H1 (cell line): ENCODE results near the gene HES4.

Source experiments
- ATF3 ChIP-seq: IDR thresholded peaks from 2 replicates; pipeline ENCODE4 v1.6.1; 2011; ENCODE audit warnings: low read depth, mild to moderate bottlenecking, low read length; ENCODE audit not compliant: insufficient read depth
- CREB1 ChIP-seq: IDR thresholded peaks from 2 replicates; pipeline ENCODE4 v1.6.1; 2012; ENCODE audit warnings: inconsistent platforms
- CTCF ChIP-seq, 3 experiments: IDR thresholded peaks; 1 replicate in 2 of 3; 2 replicates in 1 of 3; pipeline versions ENCODE4 v1.5.1 to v1.6.1; 2011; ENCODE audit warnings: low read length in 3 of 3, mild to moderate bottlenecking in 3 of 3, inconsistent platforms in 2 of 3, low read depth in 1 of 3, moderate library complexity in 1 of 3; ENCODE audit not compliant: insufficient read depth in 1 of 3; ENCODE audit errors: control extremely low read depth in 1 of 3
- EZH2 ChIP-seq: fragments of 200-600 bp; sonication (generic); IDR thresholded peaks from 2 replicates; pipeline ENCODE4 v1.7.1; 2012; ENCODE audit warnings: low read depth, mild to moderate bottlenecking, moderate library complexity, low read length, inconsistent platforms; ENCODE audit not compliant: severe bottlenecking
- JUN ChIP-seq: IDR thresholded peaks from 2 replicates; pipeline ENCODE4 v1.6.1; 2011; ENCODE audit warnings: low read depth, mild to moderate bottlenecking, improper control_type of control experiment, low read length
- POLR2A ChIP-seq, 2 experiments: IDR thresholded peaks; 1 replicate in 1 of 2; 2 replicates in 1 of 2; pipeline ENCODE4 v1.6.1; 2011; ENCODE audit warnings: low read depth in 2 of 2, low read length in 2 of 2, mild to moderate bottlenecking in 2 of 2; ENCODE audit errors: control extremely low read depth in 1 of 2
- POLR2AphosphoS5 ChIP-seq: IDR thresholded peaks from 2 replicates; pipeline ENCODE4 v1.6.1; 2011; ENCODE audit warnings: low read depth, low read length
- SAP30 ChIP-seq: fragments of 300-600 bp; sonication (generic); IDR thresholded peaks from 2 replicates; pipeline ENCODE4 v1.7.1; 2012; ENCODE audit warnings: low read length, moderate library complexity, mild to moderate bottlenecking, inconsistent platforms; ENCODE audit not compliant: insufficient read depth, insufficient replicate concordance
- TAF1 ChIP-seq: IDR thresholded peaks from 2 replicates; pipeline ENCODE4 v1.6.1; 2011; ENCODE audit warnings: mild to moderate bottlenecking, low read depth, low read length
- TF ChIP-seq, protein P1 (sequence below): IDR thresholded peaks from 2 replicates; pipeline ENCODE4 v1.6.1; 2012; ENCODE audit warnings: inconsistent platforms

DNA sequence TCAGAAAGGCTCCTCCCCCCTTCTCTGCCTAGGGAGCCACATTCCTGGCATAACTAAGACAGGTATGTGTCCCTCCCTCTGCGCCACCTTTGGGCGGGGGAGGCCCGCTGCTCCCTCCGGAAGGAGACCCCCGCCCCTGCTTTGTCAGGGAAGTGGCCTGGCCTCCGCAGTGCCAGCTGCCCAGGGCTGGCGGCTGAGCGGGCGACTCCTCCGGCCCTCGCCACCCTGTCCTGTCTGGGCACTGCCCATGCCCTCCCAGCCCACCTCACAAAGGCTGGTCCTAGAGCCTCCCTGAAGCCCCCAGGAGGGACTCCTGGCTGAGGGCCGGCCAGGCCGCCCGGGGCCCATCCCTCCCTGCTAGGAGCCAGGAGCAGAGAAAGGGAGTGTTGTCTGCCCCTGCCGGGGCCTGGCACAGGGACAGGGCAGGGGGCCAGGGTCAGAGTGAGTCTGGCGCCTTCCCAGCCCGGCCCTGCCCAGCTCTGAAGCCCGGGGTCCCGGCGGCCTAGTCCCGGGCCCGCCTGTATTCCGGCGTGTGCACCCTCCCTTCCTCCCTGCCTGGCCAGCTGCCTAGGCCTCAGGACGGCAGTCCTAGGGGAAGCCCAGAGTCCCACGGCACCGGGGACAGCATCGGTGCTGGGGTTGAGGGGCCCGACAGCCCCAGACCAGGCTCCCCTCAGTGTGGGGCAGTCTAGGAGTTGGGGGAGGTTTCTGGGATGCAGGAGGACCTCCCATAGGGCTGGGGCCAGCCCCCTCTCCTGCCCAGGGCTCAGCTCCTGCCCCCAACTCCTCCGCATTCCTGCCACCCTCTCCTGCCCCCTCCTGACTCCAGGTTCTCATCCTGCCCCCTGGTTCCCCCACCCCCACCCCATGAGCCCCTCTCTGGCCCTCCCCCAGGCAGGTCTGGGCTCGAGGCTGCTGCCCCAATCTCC lies 25.1 kb upstream of the HES4 start:
- TF ChIP-seq TAF1 (no peak), EZH2 (no peak), POLR2AphosphoS5 (peak; percentile 60; the same call in 1 of the 2 replicates), SAP30 (no peak), POLR2A (IDR thresholded peaks at IDR 0.05; ENCODE audit: control extremely low read depth in 1 of 2, low read depth in 2 of 2, low read length in 2 of 2) (peak in 1 of 2 experiments; percentile 30; a peak in 1 of 3 replicates), ATF3 (no peak), CREB1 (peak; percentile 34; the same call in 1 of the 2 replicates), JUN (no peak), CTCF (IDR thresholded peaks at IDR 0.05; ENCODE audit: control extremely low read depth in 1 of 3, insufficient read depth in 1 of 3, low read depth in 1 of 3, low read length in 3 of 3) (no peak)
- TF ChIP-seq, protein P1, sequence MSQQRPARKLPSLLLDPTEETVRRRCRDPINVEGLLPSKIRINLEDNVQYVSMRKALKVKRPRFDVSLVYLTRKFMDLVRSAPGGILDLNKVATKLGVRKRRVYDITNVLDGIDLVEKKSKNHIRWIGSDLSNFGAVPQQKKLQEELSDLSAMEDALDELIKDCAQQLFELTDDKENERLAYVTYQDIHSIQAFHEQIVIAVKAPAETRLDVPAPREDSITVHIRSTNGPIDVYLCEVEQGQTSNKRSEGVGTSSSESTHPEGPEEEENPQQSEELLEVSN, result no peak
